K562 (cell line): ENCODE results near the gene CXCR5. TPM values are rescaled to one million over a fixed set of nuclear protein-coding genes. Genes with fewer than 3 reads are reported as not detected.

Source experiments
- BCOR ChIP-seq: fragments of 450-650 bp; IDR thresholded peaks from 2 replicates; pipeline ENCODE4 v1.6.1; 2016
- CBFA2T3 ChIP-seq: fragments of 450-650 bp; IDR thresholded peaks from 2 replicates; pipeline ENCODE4 v1.6.1; 2017
- CEBPB ChIP-seq: fragments of 450-650 bp; IDR thresholded peaks from 2 replicates; pipeline ENCODE4 v1.6.1; 2016; ENCODE audit warnings: missing genetic modification characterization, missing compliant biosample characterization
- ETV6 ChIP-seq, 3 experiments: fragments of 150-350 bp in 1 of 3; sonication (generic) in 1 of 3; formaldehyde crosslinking in 1 of 3; IDR thresholded peaks; 2 replicates each; pipeline versions ENCODE4 v1.6.1 to v1.8.0; 2014 to 2022; ENCODE audit warnings: borderline replicate concordance in 2 of 3, low read depth in 2 of 3, antibody characterized with exemption in 1 of 3, low read length in 1 of 3, mild to moderate bottlenecking in 1 of 3, missing genetic modification reagents in 1 of 3
- GATAD2B ChIP-seq: fragments of 450-650 bp; IDR thresholded peaks from 2 replicates; pipeline ENCODE4 v1.6.1; 2017; ENCODE audit warnings: mild to moderate bottlenecking, borderline replicate concordance
- KAT2B ChIP-seq: IDR thresholded peaks from one replicate; pipeline ENCODE4 v1.6.1; 2012; ENCODE audit warnings: low read depth, mild to moderate bottlenecking, control low read depth, inconsistent platforms, low read length, moderate library complexity
- MTA2 ChIP-seq: fragments of 450-650 bp; IDR thresholded peaks from 2 replicates; pipeline ENCODE4 v1.6.1; 2016; ENCODE audit warnings: low read depth
- NR2F6 ChIP-seq: fragments of 450-650 bp; formaldehyde crosslinking; IDR thresholded peaks from 2 replicates; pipeline ENCODE4 v1.4.0; 2020; ENCODE audit warnings: mild to moderate bottlenecking
- PPARD ChIP-seq: fragments of 250-450 bp; sonication (Bioruptor Pico); IDR thresholded peaks from 2 replicates; pipeline ENCODE4 v1.8.0; 2022; ENCODE audit warnings: inconsistent platforms, mild to moderate bottlenecking, moderate library complexity
- PYGO2 ChIP-seq: fragments of 450-650 bp; IDR thresholded peaks from 2 replicates; pipeline ENCODE4 v1.6.1; 2016; ENCODE audit warnings: mild to moderate bottlenecking, missing genetic modification characterization, moderate library complexity, missing compliant biosample characterization
- STAT5B ChIP-seq: fragments of 250-450 bp; sonication (Bioruptor Pico); IDR thresholded peaks from 2 replicates; pipeline ENCODE4 v1.8.0; 2021; ENCODE audit warnings: mild to moderate bottlenecking, inconsistent platforms
- XRCC3 ChIP-seq: fragments of 450-650 bp; IDR thresholded peaks from 2 replicates; pipeline ENCODE4 v1.6.1; 2017; ENCODE audit warnings: mild to moderate bottlenecking, moderate library complexity
- XRCC4 ChIP-seq: IDR thresholded peaks from one replicate; pipeline ENCODE4 v1.6.1; 2011; ENCODE audit not compliant: insufficient read depth, insufficient read length; ENCODE audit errors: extremely low read depth
- YBX1 ChIP-seq: fragments of 450-650 bp; IDR thresholded peaks from 2 replicates; pipeline ENCODE4 v1.7.1; 2016; ENCODE audit warnings: mild to moderate bottlenecking
- ZBTB1 ChIP-seq: sonication (generic); formaldehyde crosslinking; IDR thresholded peaks from 2 replicates; pipeline ENCODE4 v1.8.1; 2023; ENCODE audit warnings: missing genetic modification reagents, low read depth, mild to moderate bottlenecking, borderline replicate concordance
- ZKSCAN1 ChIP-seq: fragments of 150-350 bp; IDR thresholded peaks from 2 replicates; pipeline ENCODE4 v1.6.1; 2016; ENCODE audit warnings: low read depth, low read length
- ZNF133 ChIP-seq: fragments of 250-450 bp; sonication (Bioruptor Pico); IDR thresholded peaks from 2 replicates; pipeline ENCODE4 v1.4.0; 2020; ENCODE audit warnings: mild to moderate bottlenecking
- ZNF408 ChIP-seq: fragments of 250-450 bp; sonication (Bioruptor Pico); IDR thresholded peaks from 2 replicates; pipeline ENCODE4 v1.4.0; 2020; ENCODE audit warnings: low read depth, mild to moderate bottlenecking, moderate library complexity
- polyA plus RNA-seq, 8 experiments: library from polyadenylated mRNA; depleted of rRNA in 4 of 8; stranded (reverse) in 5 of 8; unstranded in 3 of 8; fragments of >200 nt; fragmentation: Nextera tagmentation in 2 of 8; fragmentation: Illumina TruSeq in 1 of 8; extraction: Ambion mirVana in 2 of 8; extraction: Trizol in 1 of 8; gene quantifications; 2 replicates each; pipeline versions ENCODE4 v1.2.1 to v1.2.3, GENCODE V29; 2011 to 2014; ENCODE audit warnings: inconsistent platforms in 1 of 8, missing spikeins in 1 of 8
- total RNA-seq, 7 experiments: library from RNA; depleted of rRNA in 6 of 7; stranded (reverse); fragments of >200 nt in 6 of 7; fragmentation: Illumina TruSeq in 2 of 7; extraction: Trizol in 2 of 7; gene quantifications; 2 replicates each; pipeline versions ENCODE4 v1.2.1 to v1.2.3, GENCODE V29; 2011 to 2021; ENCODE audit warnings: low replicate concordance in 1 of 7
- TF ChIP-seq, protein P1 (sequence below): fragments of 450-650 bp; IDR thresholded peaks from 2 replicates; pipeline ENCODE4 v1.6.1; 2017; ENCODE audit warnings: antibody characterized with exemption
- TF ChIP-seq, protein P2 (sequence below): sonication (generic); formaldehyde crosslinking; IDR thresholded peaks from 2 replicates; pipeline ENCODE4 v1.8.1; 2023; ENCODE audit warnings: missing genetic modification reagents, mild to moderate bottlenecking, borderline replicate concordance

CXCR5 gene
- total and polyA plus RNA-seq, 9 of the 15 experiments (the other 6 are each of a cell fraction or from before 2014, with no cell fraction given): 0.03 to 0.06 TPM; not detected in 7

DNA sequence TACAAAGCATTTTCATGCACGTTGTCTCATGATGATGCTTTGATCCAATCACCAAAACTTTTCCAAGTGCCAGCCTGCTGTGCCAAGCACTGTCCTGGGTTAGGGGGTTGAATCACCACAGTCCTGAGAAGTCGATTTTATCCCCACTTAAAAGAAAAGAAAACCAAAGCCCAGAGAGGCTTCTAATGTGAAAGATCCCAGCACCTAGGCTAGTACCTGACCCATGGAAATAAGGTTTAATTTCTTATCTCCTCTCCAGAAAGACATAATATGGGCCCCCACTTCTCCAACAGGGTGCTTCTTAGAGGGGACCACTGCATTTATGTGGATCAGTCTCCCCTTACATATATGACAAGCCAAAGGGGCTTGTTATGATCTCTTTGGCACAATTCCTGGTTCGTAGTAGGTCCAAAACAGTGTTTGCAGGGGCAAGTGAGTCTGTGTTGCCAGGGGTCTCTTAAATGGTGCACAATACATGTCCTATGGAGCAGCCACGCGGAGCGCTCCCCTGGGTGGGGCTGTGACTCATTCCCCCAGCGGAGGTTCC is 43.9 kb downstream of the CXCR5 start (continued):
- TF ChIP-seq, protein P1, sequence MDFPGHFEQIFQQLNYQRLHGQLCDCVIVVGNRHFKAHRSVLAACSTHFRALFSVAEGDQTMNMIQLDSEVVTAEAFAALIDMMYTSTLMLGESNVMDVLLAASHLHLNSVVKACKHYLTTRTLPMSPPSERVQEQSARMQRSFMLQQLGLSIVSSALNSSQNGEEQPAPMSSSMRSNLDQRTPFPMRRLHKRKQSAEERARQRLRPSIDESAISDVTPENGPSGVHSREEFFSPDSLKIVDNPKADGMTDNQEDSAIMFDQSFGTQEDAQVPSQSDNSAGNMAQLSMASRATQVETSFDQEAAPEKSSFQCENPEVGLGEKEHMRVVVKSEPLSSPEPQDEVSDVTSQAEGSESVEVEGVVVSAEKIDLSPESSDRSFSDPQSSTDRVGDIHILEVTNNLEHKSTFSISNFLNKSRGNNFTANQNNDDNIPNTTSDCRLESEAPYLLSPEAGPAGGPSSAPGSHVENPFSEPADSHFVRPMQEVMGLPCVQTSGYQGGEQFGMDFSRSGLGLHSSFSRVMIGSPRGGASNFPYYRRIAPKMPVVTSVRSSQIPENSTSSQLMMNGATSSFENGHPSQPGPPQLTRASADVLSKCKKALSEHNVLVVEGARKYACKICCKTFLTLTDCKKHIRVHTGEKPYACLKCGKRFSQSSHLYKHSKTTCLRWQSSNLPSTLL: no peak
- TF ChIP-seq CEBPB (no peak), ETV6 (IDR thresholded peaks at IDR 0.05; ENCODE audit: borderline replicate concordance in 1 of 2, low read depth in 2 of 2, low read length in 1 of 2) (no peak), ETV6 (CRISPR knock-in tag; IDR thresholded peaks at IDR 0.05; ENCODE audit: borderline replicate concordance) (no peak), YBX1 (no peak), GATAD2B (0 out of 2 replicates have a peak, but pooled peaks have one; percentile 31), XRCC4 (no peak), PYGO2 (no peak), ZKSCAN1 (peak; percentile 83), ZNF408 (CRISPR knock-in tag) (no peak), STAT5B (CRISPR knock-in tag) (no peak), XRCC3 (no peak), BCOR (no peak), NR2F6 (CRISPR knock-in tag) (no peak), ZBTB1 (CRISPR knock-in tag) (no peak), CBFA2T3 (no peak), KAT2B (no peak), PPARD (CRISPR knock-in tag) (no peak), MTA2 (0 out of 2 replicates have a peak, but pooled peaks have one; percentile 1), ZNF133 (CRISPR knock-in tag) (no peak)
- TF ChIP-seq, protein P2, sequence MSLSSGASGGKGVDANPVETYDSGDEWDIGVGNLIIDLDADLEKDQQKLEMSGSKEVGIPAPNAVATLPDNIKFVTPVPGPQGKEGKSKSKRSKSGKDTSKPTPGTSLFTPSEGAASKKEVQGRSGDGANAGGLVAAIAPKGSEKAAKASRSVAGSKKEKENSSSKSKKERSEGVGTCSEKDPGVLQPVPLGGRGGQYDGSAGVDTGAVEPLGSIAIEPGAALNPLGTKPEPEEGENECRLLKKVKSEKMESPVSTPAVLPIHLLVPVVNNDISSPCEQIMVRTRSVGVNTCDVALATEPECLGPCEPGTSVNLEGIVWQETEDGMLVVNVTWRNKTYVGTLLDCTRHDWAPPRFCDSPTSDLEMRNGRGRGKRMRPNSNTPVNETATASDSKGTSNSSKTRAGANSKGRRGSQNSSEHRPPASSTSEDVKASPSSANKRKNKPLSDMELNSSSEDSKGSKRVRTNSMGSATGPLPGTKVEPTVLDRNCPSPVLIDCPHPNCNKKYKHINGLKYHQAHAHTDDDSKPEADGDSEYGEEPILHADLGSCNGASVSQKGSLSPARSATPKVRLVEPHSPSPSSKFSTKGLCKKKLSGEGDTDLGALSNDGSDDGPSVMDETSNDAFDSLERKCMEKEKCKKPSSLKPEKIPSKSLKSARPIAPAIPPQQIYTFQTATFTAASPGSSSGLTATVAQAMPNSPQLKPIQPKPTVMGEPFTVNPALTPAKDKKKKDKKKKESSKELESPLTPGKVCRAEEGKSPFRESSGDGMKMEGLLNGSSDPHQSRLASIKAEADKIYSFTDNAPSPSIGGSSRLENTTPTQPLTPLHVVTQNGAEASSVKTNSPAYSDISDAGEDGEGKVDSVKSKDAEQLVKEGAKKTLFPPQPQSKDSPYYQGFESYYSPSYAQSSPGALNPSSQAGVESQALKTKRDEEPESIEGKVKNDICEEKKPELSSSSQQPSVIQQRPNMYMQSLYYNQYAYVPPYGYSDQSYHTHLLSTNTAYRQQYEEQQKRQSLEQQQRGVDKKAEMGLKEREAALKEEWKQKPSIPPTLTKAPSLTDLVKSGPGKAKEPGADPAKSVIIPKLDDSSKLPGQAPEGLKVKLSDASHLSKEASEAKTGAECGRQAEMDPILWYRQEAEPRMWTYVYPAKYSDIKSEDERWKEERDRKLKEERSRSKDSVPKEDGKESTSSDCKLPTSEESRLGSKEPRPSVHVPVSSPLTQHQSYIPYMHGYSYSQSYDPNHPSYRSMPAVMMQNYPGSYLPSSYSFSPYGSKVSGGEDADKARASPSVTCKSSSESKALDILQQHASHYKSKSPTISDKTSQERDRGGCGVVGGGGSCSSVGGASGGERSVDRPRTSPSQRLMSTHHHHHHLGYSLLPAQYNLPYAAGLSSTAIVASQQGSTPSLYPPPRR (CRISPR knock-in tag): no peak
